NCI-H128 (cell line): ENCODE results near the gene DRD4.
"Not testable (repeated sequence)": the region's sequence is repeated elsewhere in the genome, so short reads cannot be mapped to it uniquely, and the experiment has no call there.

Source experiments
- DNase-seq: peaks from one replicate; lab custom pipeline; 2025; ENCODE audit not compliant: unreplicated experiment; lab: John Stamatoyannopoulos, UW

DRD4 gene

GRCh38 chr11:673866-674265 is 36.8 kb downstream of the DRD4 start:
- no peak for DNase-seq

GRCh38 chr11:674406-674805 is 37.3 kb downstream of the DRD4 start:
- no peak for DNase-seq

- no peak for DNase-seq
Measured at GRCh38 chr11:678297-678696, 41.2 kb downstream of the DRD4 start.

- no peak for DNase-seq
Measured at GRCh38 chr11:679271-680207, 42.5 kb downstream of the DRD4 start.

GRCh38 chr11:680476-680875 is 43.4 kb downstream of the DRD4 start:
- DNase-seq, result no peak

GRCh38 chr11:680970-681369 is 43.9 kb downstream of the DRD4 start:
- DNase-seq, result no peak

- DNase-seq, result no peak
Measured at GRCh38 chr11:686451-687243, 49.6 kb downstream of the DRD4 start.

GRCh38 chr11:687751-688150 is 50.7 kb downstream of the DRD4 start:
- no peak for DNase-seq

- no peak for DNase-seq
Measured at GRCh38 chr11:688681-689080, 51.6 kb downstream of the DRD4 start.

- DNase-seq, result no peak
Measured at GRCh38 chr11:689625-690024, 52.6 kb downstream of the DRD4 start.

- not testable (repeated sequence) for DNase-seq
Measured at GRCh38 chr11:690244-690643, 53.2 kb downstream of the DRD4 start.
